GM12878 (cell line): Measurements from ENCODE around the gene UNC50. TPM values are rescaled to one million over a fixed set of nuclear protein-coding genes. Genes with fewer than 3 reads are reported as not detected.

Source experiments
- ATAC-seq: fragments of 200-7000 bp; cut with Tn5 transposase; 3 replicates; pipeline ENCODE4 v1.9.1; 2020; ENCODE audit warnings: mild to moderate bottlenecking, moderate library complexity
- BruUV-seq: library from RNA; stranded (reverse); fragments of 400-500 nt; replicated peaks from 2 replicates; lab custom pipeline; 2021; lab: Mats Ljungman, UMichigan
- CTCF ChIA-PET: fragments of 300-600 bp; sonication (Branson Sonifier 250); formaldehyde crosslinking; extraction: SDS; loops from one replicate; lab custom pipeline; 2021; ENCODE audit warnings: inconsistent platforms; lab: Yijun Ruan, JAX
- POLR2A ChIA-PET: fragments of 350-600 bp; formaldehyde crosslinking; extraction: SDS; loops from one replicate; lab custom pipeline; 2021; ENCODE audit warnings: inconsistent platforms; lab: Charles Lee
- RAD21 ChIA-PET: fragments of 300-600 bp; sonication (Branson Sonifier 250); formaldehyde crosslinking; loops from one replicate; lab custom pipeline; 2023; ENCODE audit warnings: antibody characterized with exemption; ENCODE audit not compliant: unreplicated experiment; lab: Charles Lee
- SMC1A ChIA-PET: fragments of 300-600 bp; sonication (Branson Sonifier 250); formaldehyde crosslinking; loops from one replicate; lab custom pipeline; 2023; ENCODE audit not compliant: unreplicated experiment, uncharacterized antibody; lab: Charles Lee
- DNase-seq: peaks from one replicate; pipeline ENCODE4 v3.0.0-alpha.2; 2011; ENCODE audit warnings: low read depth, low spot score
- FAIRE-seq: peaks from 3 replicates; lab custom pipeline; 2011; peaks lifted over from hg19 to GRCh38; lab: Jason Lieb, UNC
- H2AFZ ChIP-seq: 2 replicates; pipeline ENCODE4 v1.6.0; 2011; ENCODE audit warnings: low read depth, low read length, control low read depth; ENCODE audit not compliant: control insufficient read depth
- H3K27ac ChIP-seq: 2 replicates; pipeline ENCODE4 v1.5.1; 2011; ENCODE audit warnings: control low read depth; ENCODE audit not compliant: control insufficient read depth, insufficient read depth
- H3K27me3 ChIP-seq, 2 experiments: replicated peaks in 1 of 2; 2 replicates each; pipeline versions ENCODE4 v1.6.0 to v1.6.1; 2011; ENCODE audit warnings: low read length in 1 of 2; ENCODE audit not compliant: control insufficient read depth in 2 of 2, insufficient read depth in 2 of 2
- H3K36me3 ChIP-seq, 2 experiments: 2 replicates each; pipeline ENCODE4 v1.5.1; 2011; ENCODE audit warnings: low read length in 1 of 2; ENCODE audit not compliant: control insufficient read depth in 2 of 2, insufficient read depth in 2 of 2
- H3K4me1 ChIP-seq: 2 replicates; pipeline ENCODE4 v1.6.1; 2011; ENCODE audit warnings: mild to moderate bottlenecking, low read length, moderate library complexity, mixed read lengths; ENCODE audit not compliant: control insufficient read depth, insufficient read depth
- H3K4me2 ChIP-seq: 2 replicates; pipeline ENCODE4 v1.6.0; 2011; ENCODE audit warnings: control low read depth; ENCODE audit not compliant: control insufficient read depth, insufficient read depth
- H3K4me3 ChIP-seq: fragments of 200-600 bp; sonication (generic); 2 replicates; pipeline ENCODE4 v1.5.1; 2016
- H3K79me2 ChIP-seq: 2 replicates; pipeline ENCODE4 v1.6.0; 2011; ENCODE audit warnings: low read length; ENCODE audit not compliant: control insufficient read depth, insufficient read depth
- H3K9ac ChIP-seq: 2 replicates; pipeline ENCODE4 v1.8.0; 2011; ENCODE audit warnings: low read length, control low read depth, mixed read lengths; ENCODE audit not compliant: control insufficient read depth, insufficient read depth
- H3K9me3 ChIP-seq: replicated peaks from 3 replicates; pipeline ENCODE4 v1.5.1; 2011; ENCODE audit warnings: mild to moderate bottlenecking, low read length; ENCODE audit not compliant: control insufficient read depth, insufficient read depth
- H4K20me1 ChIP-seq: 2 replicates; pipeline ENCODE4 v1.6.0; 2011; ENCODE audit not compliant: control insufficient read depth, insufficient read depth
- FOXM1 ChIP-seq: IDR thresholded peaks from 2 replicates; pipeline ENCODE4 v1.6.1; 2012; ENCODE audit warnings: low read depth, mild to moderate bottlenecking, inconsistent platforms, low read length, moderate library complexity
- JUNB ChIP-seq: IDR thresholded peaks from 2 replicates; pipeline ENCODE4 v1.6.1; 2016; ENCODE audit warnings: antibody characterized with exemption, mild to moderate bottlenecking
- NBN ChIP-seq: fragments of 450-650 bp; IDR thresholded peaks from 2 replicates; pipeline ENCODE4 v1.6.1; 2016
- NR2C1 ChIP-seq: fragments of 450-650 bp; IDR thresholded peaks from 2 replicates; pipeline ENCODE4 v1.6.1; 2017; ENCODE audit warnings: antibody characterized with exemption, mild to moderate bottlenecking, moderate library complexity
- NR2C2 ChIP-seq: IDR thresholded peaks from 2 replicates; pipeline ENCODE4 v1.6.1; 2011; ENCODE audit warnings: borderline replicate concordance, low read depth; ENCODE audit not compliant: control insufficient read depth, insufficient read length
- POU2F2 ChIP-seq: IDR thresholded peaks from 3 replicates; pipeline ENCODE4 v1.6.1; 2011; ENCODE audit warnings: low read depth, mild to moderate bottlenecking, low read length, borderline replicate concordance
- SMC3 ChIP-seq: IDR thresholded peaks from 2 replicates; pipeline ENCODE4 v1.6.1; 2011; ENCODE audit warnings: low read length, improper control_type of control experiment, borderline replicate concordance
- SREBF1 ChIP-seq: IDR thresholded peaks from 2 replicates; pipeline ENCODE4 v1.6.1; 2012; ENCODE audit warnings: mild to moderate bottlenecking, low read length
- STAT3 ChIP-seq: IDR thresholded peaks from 2 replicates; pipeline ENCODE4 v1.6.1; 2011; ENCODE audit warnings: low read depth, low read length, improper control_type of control experiment
- ZNF24 ChIP-seq: fragments of 450-650 bp; IDR thresholded peaks from 2 replicates; pipeline ENCODE4 v1.6.1; 2017; ENCODE audit warnings: antibody characterized with exemption, mild to moderate bottlenecking
- ZNF274 ChIP-seq: IDR thresholded peaks from one replicate; pipeline ENCODE4 v1.8.0; 2011; ENCODE audit not compliant: insufficient read length, insufficient read depth
- WGBS: methylation state at CpG from one replicate; pipeline ENCODE4 v1.1.6; 2016; ENCODE audit warnings: low lambda C conversion rate; ENCODE audit not compliant: insufficient replicate concordance, insufficient coverage; ENCODE audit errors: missing lambda C conversion rate; 5-methylcytosine and 5-hydroxymethylcytosine counted together
- in situ Hi-C: fragments of 300-500 bp; cut with MboI; formaldehyde crosslinking; loops from 9 replicates; pipeline ENCODE4 v1.14.3; 2018; ENCODE audit warnings: mixed read lengths
- intact Hi-C: fragments of 100-400 bp; cut with micrococcal nuclease; formaldehyde crosslinking; loops from one replicate; pipeline ENCODE4 v1.14.2; 2022; ENCODE audit not compliant: unreplicated experiment
- polyA plus RNA-seq, 11 experiments: library from polyadenylated mRNA; depleted of rRNA in 4 of 11; unstranded in 6 of 11; stranded (reverse) in 5 of 11; fragments of >200 nt; fragmentation: Nextera tagmentation in 4 of 11; fragmentation: Illumina TruSeq in 1 of 11; extraction: Ambion mirVana in 4 of 11; extraction: Trizol in 1 of 11; gene quantifications; 1 replicate in 1 of 11; 2 replicates in 10 of 11; pipeline versions ENCODE4 v1.2.1 to v1.2.3, GENCODE V29; 2011 to 2016; ENCODE audit warnings: inconsistent platforms in 2 of 11, missing spikeins in 2 of 11, low read depth in 1 of 11
- total RNA-seq, 4 experiments: library from RNA; depleted of rRNA in 3 of 4; stranded (reverse); fragments of >200 nt in 3 of 4; fragmentation: Illumina TruSeq in 1 of 4; extraction: Trizol in 1 of 4; gene quantifications; 2 replicates each; pipeline versions ENCODE4 v1.2.1 to v1.2.3, GENCODE V29; 2013 to 2021
- TF ChIP-seq, protein P1 (sequence below): fragments of 450-650 bp; IDR thresholded peaks from 2 replicates; pipeline ENCODE4 v1.6.1; 2017; ENCODE audit warnings: borderline replicate concordance
- TF ChIP-seq, protein P2 (sequence below), 3 experiments: IDR thresholded peaks in 2 of 3; conservative IDR thresholded peaks in 1 of 3; 2 replicates each; pipeline ENCODE4 v1.5.1; 2011; ENCODE audit warnings: low read depth in 3 of 3, low read length in 3 of 3, mild to moderate bottlenecking in 3 of 3, control low read depth in 2 of 3, moderate library complexity in 2 of 3, inconsistent platforms in 1 of 3, mixed read lengths in 1 of 3; ENCODE audit not compliant: control insufficient read depth in 2 of 3, insufficient read depth in 1 of 3; ENCODE audit errors: extremely low read depth in 1 of 3
- TF ChIP-seq, protein P3 (sequence below): fragments of 450-650 bp; IDR thresholded peaks from 2 replicates; pipeline ENCODE4 v1.6.1; 2017; ENCODE audit warnings: antibody characterized with exemption, mild to moderate bottlenecking, moderate library complexity

The UNC50 gene
- total and polyA plus RNA-seq, 10 of the 15 experiments (the other 5 are each of a cell fraction or from before 2014, with no cell fraction given), result 25.5 to 76.3 (median 37.8) TPM

DNA sequence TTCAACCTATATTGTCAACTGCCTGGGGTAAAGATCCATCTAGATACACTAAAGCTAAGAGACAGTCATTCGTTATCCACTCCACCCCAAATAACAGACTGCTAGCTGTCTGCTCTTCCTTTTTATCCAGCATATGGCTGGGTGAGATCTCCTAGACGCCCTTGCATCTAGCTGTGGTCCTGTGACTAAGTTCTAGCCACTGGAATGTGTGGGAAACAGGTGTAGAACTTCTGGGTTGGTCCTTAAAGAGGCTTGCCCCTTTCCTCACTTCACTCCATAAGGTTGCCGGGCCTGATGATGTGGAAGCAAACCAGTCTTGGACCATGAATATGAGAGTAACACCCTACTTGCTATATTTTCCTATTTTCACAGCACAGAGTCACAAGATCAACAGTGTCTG, 3.3 kb upstream of the UNC50 start:
- RAD21 ChIA-PET, result no interaction called here
- H3K4me1 ChIP-seq, result peaks cover 5% of the 10 kb centered on the region; the same call in 1 of the 2 replicates
- no peak overlapping the region for H3K4me2 ChIP-seq
- H4K20me1 ChIP-seq, result no peaks in the 10 kb centered on the region
- no peak overlapping the region for H3K27ac ChIP-seq
- peaks cover 0 to 16% of the 10 kb centered on the region in 2 experiments; a peak in 2 of 4 replicates for H3K36me3 ChIP-seq
- ATAC-seq, result no peak
- DNase-seq, result no peak
- TF ChIP-seq, protein P1, sequence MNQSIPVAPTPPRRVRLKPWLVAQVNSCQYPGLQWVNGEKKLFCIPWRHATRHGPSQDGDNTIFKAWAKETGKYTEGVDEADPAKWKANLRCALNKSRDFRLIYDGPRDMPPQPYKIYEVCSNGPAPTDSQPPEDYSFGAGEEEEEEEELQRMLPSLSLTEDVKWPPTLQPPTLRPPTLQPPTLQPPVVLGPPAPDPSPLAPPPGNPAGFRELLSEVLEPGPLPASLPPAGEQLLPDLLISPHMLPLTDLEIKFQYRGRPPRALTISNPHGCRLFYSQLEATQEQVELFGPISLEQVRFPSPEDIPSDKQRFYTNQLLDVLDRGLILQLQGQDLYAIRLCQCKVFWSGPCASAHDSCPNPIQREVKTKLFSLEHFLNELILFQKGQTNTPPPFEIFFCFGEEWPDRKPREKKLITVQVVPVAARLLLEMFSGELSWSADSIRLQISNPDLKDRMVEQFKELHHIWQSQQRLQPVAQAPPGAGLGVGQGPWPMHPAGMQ, result no peak
- TF ChIP-seq FOXM1, result no peak
- TF ChIP-seq, protein P2, sequence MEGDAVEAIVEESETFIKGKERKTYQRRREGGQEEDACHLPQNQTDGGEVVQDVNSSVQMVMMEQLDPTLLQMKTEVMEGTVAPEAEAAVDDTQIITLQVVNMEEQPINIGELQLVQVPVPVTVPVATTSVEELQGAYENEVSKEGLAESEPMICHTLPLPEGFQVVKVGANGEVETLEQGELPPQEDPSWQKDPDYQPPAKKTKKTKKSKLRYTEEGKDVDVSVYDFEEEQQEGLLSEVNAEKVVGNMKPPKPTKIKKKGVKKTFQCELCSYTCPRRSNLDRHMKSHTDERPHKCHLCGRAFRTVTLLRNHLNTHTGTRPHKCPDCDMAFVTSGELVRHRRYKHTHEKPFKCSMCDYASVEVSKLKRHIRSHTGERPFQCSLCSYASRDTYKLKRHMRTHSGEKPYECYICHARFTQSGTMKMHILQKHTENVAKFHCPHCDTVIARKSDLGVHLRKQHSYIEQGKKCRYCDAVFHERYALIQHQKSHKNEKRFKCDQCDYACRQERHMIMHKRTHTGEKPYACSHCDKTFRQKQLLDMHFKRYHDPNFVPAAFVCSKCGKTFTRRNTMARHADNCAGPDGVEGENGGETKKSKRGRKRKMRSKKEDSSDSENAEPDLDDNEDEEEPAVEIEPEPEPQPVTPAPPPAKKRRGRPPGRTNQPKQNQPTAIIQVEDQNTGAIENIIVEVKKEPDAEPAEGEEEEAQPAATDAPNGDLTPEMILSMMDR (IDR thresholded peaks at IDR 0.05 in 2 of 3, conservative IDR thresholded peaks at IDR 0.05 in 1 of 3; ENCODE audit: control insufficient read depth in 2 of 3, extremely low read depth in 1 of 3, insufficient read depth in 1 of 3, low read depth in 3 of 3, low read length in 3 of 3), result no peak
- TF ChIP-seq NR2C2, result no peak
- TF ChIP-seq NR2C1, result no peak
- TF ChIP-seq ZNF24, result no peak
- TF ChIP-seq STAT3, result no peak
- TF ChIP-seq, protein P3, sequence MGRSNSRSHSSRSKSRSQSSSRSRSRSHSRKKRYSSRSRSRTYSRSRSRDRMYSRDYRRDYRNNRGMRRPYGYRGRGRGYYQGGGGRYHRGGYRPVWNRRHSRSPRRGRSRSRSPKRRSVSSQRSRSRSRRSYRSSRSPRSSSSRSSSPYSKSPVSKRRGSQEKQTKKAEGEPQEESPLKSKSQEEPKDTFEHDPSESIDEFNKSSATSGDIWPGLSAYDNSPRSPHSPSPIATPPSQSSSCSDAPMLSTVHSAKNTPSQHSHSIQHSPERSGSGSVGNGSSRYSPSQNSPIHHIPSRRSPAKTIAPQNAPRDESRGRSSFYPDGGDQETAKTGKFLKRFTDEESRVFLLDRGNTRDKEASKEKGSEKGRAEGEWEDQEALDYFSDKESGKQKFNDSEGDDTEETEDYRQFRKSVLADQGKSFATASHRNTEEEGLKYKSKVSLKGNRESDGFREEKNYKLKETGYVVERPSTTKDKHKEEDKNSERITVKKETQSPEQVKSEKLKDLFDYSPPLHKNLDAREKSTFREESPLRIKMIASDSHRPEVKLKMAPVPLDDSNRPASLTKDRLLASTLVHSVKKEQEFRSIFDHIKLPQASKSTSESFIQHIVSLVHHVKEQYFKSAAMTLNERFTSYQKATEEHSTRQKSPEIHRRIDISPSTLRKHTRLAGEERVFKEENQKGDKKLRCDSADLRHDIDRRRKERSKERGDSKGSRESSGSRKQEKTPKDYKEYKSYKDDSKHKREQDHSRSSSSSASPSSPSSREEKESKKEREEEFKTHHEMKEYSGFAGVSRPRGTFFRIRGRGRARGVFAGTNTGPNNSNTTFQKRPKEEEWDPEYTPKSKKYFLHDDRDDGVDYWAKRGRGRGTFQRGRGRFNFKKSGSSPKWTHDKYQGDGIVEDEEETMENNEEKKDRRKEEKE, result no peak
- TF ChIP-seq JUNB, result no peak
- TF ChIP-seq SREBF1, result no peak
- TF ChIP-seq ZNF274, result no peak
- no peak for TF ChIP-seq SMC3
- no peak for TF ChIP-seq NBN
- TF ChIP-seq POU2F2, result no peak
- TF ChIP-seq, all 136 proteins: peak for 0
- Histone ChIP-seq H3K4me3 (no peak overlapping the region), H3K79me2 (peaks cover 43% of the 10 kb centered on the region), H3K27me3 (no peaks in the 10 kb centered on the region), H2AFZ (no peak overlapping the region), H3K9me3 (no peaks in the 10 kb centered on the region; the same call in 2 of the 3 replicates), H3K9ac (no peak overlapping the region)
- in situ Hi-C loops, result no loop called here
- ChIA-PET SMC1A (interaction anchor here (1.2 kb wide), 1 partner anchor 192 kb away, joined by 3 read pairs; no protein-coding TSS in a partner anchor), CTCF (interaction anchor here (2.6 kb wide), 1 partner anchor 44 kb away, joined by 6 read pairs; no protein-coding TSS in a partner anchor), POLR2A (no interaction called here)
- no TSS peak for BruUV-seq
- FAIRE-seq, result no peak
- WGBS, result 85% methylated on average over 3 of the region's 3 CpGs
- intact Hi-C loops, result loop anchor here (5.0 kb wide), 1 partner anchor 138 kb away; no protein-coding TSS in a partner anchor
